HepG2 (cell line): ENCODE measurements around the gene UBL5. TPM values are rescaled to one million over a fixed set of nuclear protein-coding genes. Genes with fewer than 3 reads are reported as not detected.
A peak's percentile ranks its signal among the peaks of the same experiment; 100 is the strongest.

Experiments
- ARID4A ChIP-seq: sonication (generic); formaldehyde crosslinking; IDR thresholded peaks from 2 replicates; pipeline ENCODE4 v1.5.0; 2020; ENCODE audit warnings: mild to moderate bottlenecking, missing genetic modification reagents, borderline replicate concordance
- CREB1 ChIP-seq, 2 experiments: fragments of 450-650 bp in 1 of 2; IDR thresholded peaks; 2 replicates each; pipeline ENCODE4 v1.6.1; 2016 to 2017; ENCODE audit warnings: control low read depth in 1 of 2, mild to moderate bottlenecking in 1 of 2, missing compliant biosample characterization in 1 of 2, missing genetic modification characterization in 1 of 2
- FOSL2 ChIP-seq: sonication (generic); formaldehyde crosslinking; IDR thresholded peaks from 2 replicates; pipeline ENCODE4 v1.4.0; 2020; ENCODE audit warnings: missing genetic modification reagents
- GLMP ChIP-seq: sonication (generic); formaldehyde crosslinking; IDR thresholded peaks from 2 replicates; pipeline ENCODE4 v1.9.0; 2021; ENCODE audit warnings: missing genetic modification reagents, mild to moderate bottlenecking, borderline replicate concordance
- HDAC6 ChIP-seq: fragments of 200-600 bp; sonication (generic); IDR thresholded peaks from 2 replicates; pipeline ENCODE4 v1.7.0; 2017; ENCODE audit warnings: mild to moderate bottlenecking, antibody characterized with exemption, low read length, low read depth
- HNRNPUL1 ChIP-seq: fragments of 200-400 bp; formaldehyde crosslinking; IDR thresholded peaks from 2 replicates; pipeline ENCODE4 v1.6.1; 2017; ENCODE audit warnings: low read depth, mild to moderate bottlenecking, low read length, moderate library complexity
- HOXD1 ChIP-seq: sonication (generic); formaldehyde crosslinking; IDR thresholded peaks from 2 replicates; pipeline ENCODE4 v1.5.0; 2020; ENCODE audit warnings: missing genetic modification reagents
- KDM2A ChIP-seq: sonication (generic); formaldehyde crosslinking; IDR thresholded peaks from 2 replicates; pipeline ENCODE4 v1.4.0; 2020; ENCODE audit warnings: low read depth, missing genetic modification reagents, borderline replicate concordance
- MEF2D ChIP-seq: sonication (generic); formaldehyde crosslinking; IDR thresholded peaks from 2 replicates; pipeline ENCODE4 v1.5.1; 2020; ENCODE audit warnings: mild to moderate bottlenecking, missing genetic modification reagents
- MLLT10 ChIP-seq: sonication (generic); formaldehyde crosslinking; IDR thresholded peaks from 2 replicates; pipeline ENCODE4 v1.4.0; 2020; ENCODE audit warnings: missing genetic modification reagents
- NR2C2 ChIP-seq: sonication (generic); formaldehyde crosslinking; IDR thresholded peaks from 2 replicates; pipeline ENCODE4 v1.4.0; 2020; ENCODE audit warnings: missing genetic modification reagents, mild to moderate bottlenecking, moderate library complexity, borderline replicate concordance
- POGZ ChIP-seq: sonication (generic); formaldehyde crosslinking; IDR thresholded peaks from 2 replicates; pipeline ENCODE4 v1.4.0; 2020; ENCODE audit warnings: mild to moderate bottlenecking, missing genetic modification reagents
- RBAK ChIP-seq: sonication (generic); formaldehyde crosslinking; IDR thresholded peaks from 2 replicates; pipeline ENCODE4 v1.5.1; 2020; ENCODE audit warnings: mild to moderate bottlenecking, missing genetic modification reagents
- STAT5B ChIP-seq: sonication (generic); formaldehyde crosslinking; IDR thresholded peaks from 2 replicates; pipeline ENCODE4 v1.4.0; 2020; ENCODE audit warnings: missing genetic modification reagents
- U2AF2 ChIP-seq: fragments of 200-400 bp; formaldehyde crosslinking; IDR thresholded peaks from 2 replicates; pipeline ENCODE4 v1.6.1; 2017; ENCODE audit warnings: low read depth, mild to moderate bottlenecking, low read length
- ZFP1 ChIP-seq: IDR thresholded peaks from 2 replicates; pipeline ENCODE4 v1.6.1; 2016
- ZNF598 ChIP-seq: sonication (generic); formaldehyde crosslinking; IDR thresholded peaks from 2 replicates; pipeline ENCODE4 v1.5.1; 2020; ENCODE audit warnings: mild to moderate bottlenecking, missing genetic modification reagents, borderline replicate concordance
- ZNF709 ChIP-seq: sonication (generic); formaldehyde crosslinking; IDR thresholded peaks from 2 replicates; pipeline ENCODE4 v1.5.0; 2020; ENCODE audit warnings: mild to moderate bottlenecking, missing genetic modification reagents
- ZNF776 ChIP-seq: sonication (generic); formaldehyde crosslinking; IDR thresholded peaks from 2 replicates; pipeline ENCODE4 v1.4.0; 2020; ENCODE audit warnings: mild to moderate bottlenecking, missing genetic modification reagents
- polyA plus RNA-seq, 8 experiments: library from polyadenylated mRNA; depleted of rRNA in 3 of 8; stranded (reverse) in 7 of 8; unstranded in 1 of 8; fragments of >200 nt; fragmentation: Illumina TruSeq in 4 of 8; extraction: Trizol in 4 of 8; gene quantifications; 2 replicates each; pipeline versions ENCODE4 v1.2.1 to v1.2.3, GENCODE V29; 2011 to 2016; ENCODE audit warnings: low read depth in 4 of 8, missing spikeins in 1 of 8, mixed read lengths in 1 of 8; ENCODE audit not compliant: insufficient read depth in 1 of 8
- total RNA-seq, 5 experiments: library from RNA; depleted of rRNA; stranded (reverse); fragments of >200 nt; fragmentation: Illumina TruSeq; extraction: Trizol; gene quantifications; 2 replicates each; pipeline ENCODE4 v1.2.3, GENCODE V29; 2016; ENCODE audit warnings: low read depth in 1 of 5
- TF ChIP-seq, protein P1 (sequence below): sonication (generic); formaldehyde crosslinking; IDR thresholded peaks from 2 replicates; pipeline ENCODE4 v1.4.0; 2020; ENCODE audit warnings: low read depth, mild to moderate bottlenecking, missing genetic modification reagents
- TF ChIP-seq, protein P2 (sequence below): sonication (generic); formaldehyde crosslinking; IDR thresholded peaks from 2 replicates; pipeline ENCODE4 v1.5.0; 2020; ENCODE audit warnings: missing genetic modification reagents
- TF ChIP-seq, protein P3 (sequence below): sonication (generic); formaldehyde crosslinking; IDR thresholded peaks from 2 replicates; pipeline ENCODE4 v1.5.0; 2020; ENCODE audit warnings: mild to moderate bottlenecking, low read depth, missing genetic modification reagents, borderline replicate concordance

Gene UBL5
- total and polyA plus RNA-seq, 2 of the 13 experiments (the other 11 are each of a cell fraction or from before 2014, with no cell fraction given) = 373 to 487 TPM

- TF ChIP-seq, protein P1, sequence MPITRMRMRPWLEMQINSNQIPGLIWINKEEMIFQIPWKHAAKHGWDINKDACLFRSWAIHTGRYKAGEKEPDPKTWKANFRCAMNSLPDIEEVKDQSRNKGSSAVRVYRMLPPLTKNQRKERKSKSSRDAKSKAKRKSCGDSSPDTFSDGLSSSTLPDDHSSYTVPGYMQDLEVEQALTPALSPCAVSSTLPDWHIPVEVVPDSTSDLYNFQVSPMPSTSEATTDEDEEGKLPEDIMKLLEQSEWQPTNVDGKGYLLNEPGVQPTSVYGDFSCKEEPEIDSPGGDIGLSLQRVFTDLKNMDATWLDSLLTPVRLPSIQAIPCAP (CRISPR knock-in tag) = no peak
- TF ChIP-seq NR2C2 (CRISPR knock-in tag) (peak; percentile 100), RBAK (CRISPR knock-in tag) (no peak), KDM2A (CRISPR knock-in tag) (peak; percentile 83; the same call in 1 of the 2 replicates), POGZ (CRISPR knock-in tag) (peak; percentile 59; the same call in 1 of the 2 replicates), ARID4A (CRISPR knock-in tag) (peak; percentile 95), HNRNPUL1 (no peak), MEF2D (CRISPR knock-in tag) (no peak), HOXD1 (CRISPR knock-in tag) (no peak), ZNF709 (CRISPR knock-in tag) (peak; percentile 78), ZNF776 (CRISPR knock-in tag) (no peak), ZNF598 (CRISPR knock-in tag) (peak; percentile 74; the same call in 1 of the 2 replicates), HDAC6 (no peak), CREB1 (IDR thresholded peaks at IDR 0.05) (no peak), CREB1 (CRISPR knock-in tag; IDR thresholded peaks at IDR 0.05) (peak; percentile 59; the same call in 1 of the 2 replicates), GLMP (no peak), STAT5B (CRISPR knock-in tag) (no peak), ZFP1 (CRISPR knock-in tag) (no peak), U2AF2 (0 out of 2 replicates have a peak, but pooled peaks have one; percentile 45), FOSL2 (CRISPR knock-in tag) (peak; percentile 38; the same call in 1 of the 2 replicates), MLLT10 (CRISPR knock-in tag) (no peak)
- TF ChIP-seq, protein P2, sequence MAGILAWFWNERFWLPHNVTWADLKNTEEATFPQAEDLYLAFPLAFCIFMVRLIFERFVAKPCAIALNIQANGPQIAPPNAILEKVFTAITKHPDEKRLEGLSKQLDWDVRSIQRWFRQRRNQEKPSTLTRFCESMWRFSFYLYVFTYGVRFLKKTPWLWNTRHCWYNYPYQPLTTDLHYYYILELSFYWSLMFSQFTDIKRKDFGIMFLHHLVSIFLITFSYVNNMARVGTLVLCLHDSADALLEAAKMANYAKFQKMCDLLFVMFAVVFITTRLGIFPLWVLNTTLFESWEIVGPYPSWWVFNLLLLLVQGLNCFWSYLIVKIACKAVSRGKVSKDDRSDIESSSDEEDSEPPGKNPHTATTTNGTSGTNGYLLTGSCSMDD (CRISPR knock-in tag) = no peak
- TF ChIP-seq, protein P3, sequence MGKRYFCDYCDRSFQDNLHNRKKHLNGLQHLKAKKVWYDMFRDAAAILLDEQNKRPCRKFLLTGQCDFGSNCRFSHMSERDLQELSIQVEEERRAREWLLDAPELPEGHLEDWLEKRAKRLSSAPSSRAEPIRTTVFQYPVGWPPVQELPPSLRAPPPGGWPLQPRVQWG (CRISPR knock-in tag) = no peak
These were observed at the start of gene UBL5 (continued) for GRCh38 chr19:9827289-9828238.
